SK-N-SH (cell line): Measurements from ENCODE around the gene MVB12B. TPM values are rescaled to one million over a fixed set of nuclear protein-coding genes. Genes with fewer than 3 reads are reported as not detected.

ENCODE experiments used
- CTCF ChIA-PET: fragments of 300-600, 350-600 bp; formaldehyde crosslinking; extraction: SDS; loops from one replicate; lab custom pipeline; 2021; lab: Yijun Ruan, JAX
- POLR2A ChIA-PET: fragments of 350-600 bp; sonication (Branson Sonifier 250); formaldehyde crosslinking; extraction: SDS; loops from one replicate; lab custom pipeline; 2020; ENCODE audit warnings: antibody characterized with exemption, inconsistent platforms; lab: Yijun Ruan, JAX
- DNase-seq: peaks from one replicate; pipeline ENCODE4 v3.0.0; 2012
- H2AFZ ChIP-seq: fragments of 200-600 bp; sonication (generic); 2 replicates; pipeline ENCODE4 v1.8.1; 2016; ENCODE audit warnings: antibody characterized with exemption, mild to moderate bottlenecking, low read depth
- H3F3A ChIP-seq: fragments of 200-600 bp; sonication (generic); replicated peaks from 2 replicates; pipeline ENCODE3; 2016; ENCODE audit warnings: antibody characterized with exemption, mild to moderate bottlenecking; ENCODE audit not compliant: insufficient read depth
- H3K27ac ChIP-seq, 2 experiments: fragments of 200-500 bp in 1 of 2; fragments of 200-600 bp in 1 of 2; sonication (Bioruptor generic) in 1 of 2; sonication (generic), shearing (Covaris generic) in 1 of 2; 2 replicates each; pipeline versions ENCODE4 v1.5.1 to v1.6.1; 2014 to 2016; ENCODE audit warnings: low read depth in 2 of 2, inconsistent platforms in 1 of 2, low read length in 1 of 2, mild to moderate bottlenecking in 1 of 2, mixed read lengths in 1 of 2
- H3K27me3 ChIP-seq: fragments of 200-600 bp; sonication (generic), shearing (Covaris generic); 2 replicates; pipeline ENCODE4 v1.6.1; 2016; ENCODE audit warnings: mixed run types; ENCODE audit not compliant: insufficient read depth
- H3K36me3 ChIP-seq, 2 experiments: fragments of 200-500 bp in 1 of 2; fragments of 200-600 bp in 1 of 2; sonication (Bioruptor generic) in 1 of 2; sonication (generic) in 1 of 2; replicated peaks in 1 of 2; 2 replicates each; pipeline versions ENCODE3 to v1.5.1; 2014 to 2016; ENCODE audit warnings: low read length in 1 of 2, mild to moderate bottlenecking in 1 of 2; ENCODE audit not compliant: insufficient read depth in 2 of 2, control insufficient read depth in 1 of 2
- H3K4me1 ChIP-seq, 2 experiments: fragments of 200-500 bp in 1 of 2; fragments of 200-600 bp in 1 of 2; sonication (Bioruptor generic) in 1 of 2; sonication (generic), shearing (Covaris generic) in 1 of 2; 2 replicates each; pipeline versions ENCODE4 v1.5.1 to v1.6.1; 2014 to 2016; ENCODE audit warnings: low read depth in 1 of 2, low read length in 1 of 2, mixed run types in 1 of 2; ENCODE audit not compliant: insufficient read depth in 2 of 2, control insufficient read depth in 1 of 2
- H3K4me2 ChIP-seq: fragments of 200-600 bp; sonication (generic), shearing (Covaris generic); 2 replicates; pipeline ENCODE4 v1.6.1; 2017; ENCODE audit warnings: mixed run types
- H3K4me3 ChIP-seq, 2 experiments: fragments of 200-500 bp in 1 of 2; fragments of 200-600 bp in 1 of 2; sonication (Bioruptor generic) in 1 of 2; sonication (generic), shearing (Covaris generic) in 1 of 2; 2 replicates each; pipeline versions ENCODE4 v1.5.1 to v1.8.1; 2014 to 2016; ENCODE audit warnings: low read depth in 2 of 2, inconsistent platforms in 1 of 2, low read length in 1 of 2, mild to moderate bottlenecking in 1 of 2, mixed read lengths in 1 of 2, moderate library complexity in 1 of 2
- H3K79me2 ChIP-seq: fragments of 200-600 bp; sonication (generic); 2 replicates; pipeline ENCODE4 v1.8.1; 2017; ENCODE audit warnings: mild to moderate bottlenecking; ENCODE audit not compliant: insufficient read depth
- H3K9ac ChIP-seq: fragments of 200-600 bp; sonication (generic); 2 replicates; pipeline ENCODE4 v1.6.1; 2017; ENCODE audit warnings: mixed run types
- H3K9me2 ChIP-seq: fragments of 200-600 bp; sonication (generic); 2 replicates; pipeline ENCODE4 v1.6.1; 2017; ENCODE audit warnings: mixed run types
- H3K9me3 ChIP-seq: fragments of 200-600 bp; sonication (generic); 2 replicates; pipeline ENCODE4 v1.6.1; 2017; ENCODE audit warnings: mixed run types, mild to moderate bottlenecking, moderate library complexity
- H4K20me1 ChIP-seq: fragments of 200-600 bp; sonication (generic); 2 replicates; pipeline ENCODE4 v1.6.1; 2017; ENCODE audit warnings: mild to moderate bottlenecking, mixed run types; ENCODE audit not compliant: insufficient read depth
- ELF1 ChIP-seq: IDR thresholded peaks from 2 replicates; pipeline ENCODE4 v1.4.0; 2012
- MXI1 ChIP-seq: IDR thresholded peaks from 2 replicates; pipeline ENCODE4 v1.6.1; 2012; ENCODE audit warnings: mild to moderate bottlenecking, low read depth, low read length, improper control_type of control experiment
- PBX3 ChIP-seq: IDR thresholded peaks from 2 replicates; pipeline ENCODE4; 2012
- REST ChIP-seq: IDR thresholded peaks from 2 replicates; pipeline ENCODE4 v1.6.1; 2012; ENCODE audit warnings: mild to moderate bottlenecking, low read depth, low read length, moderate library complexity
- RFX5 ChIP-seq: IDR thresholded peaks from 2 replicates; pipeline ENCODE4 v1.6.1; 2012; ENCODE audit warnings: mild to moderate bottlenecking, improper control_type of control experiment, low read length
- TEAD4 ChIP-seq: IDR thresholded peaks from 2 replicates; pipeline ENCODE4 v1.4.0; 2012; ENCODE audit warnings: mild to moderate bottlenecking, borderline replicate concordance; ENCODE audit not compliant: insufficient read depth
- USF2 ChIP-seq: fragments of 150-350 bp; IDR thresholded peaks from 2 replicates; pipeline ENCODE4 v1.6.1; 2017; ENCODE audit warnings: antibody characterized with exemption, low read length, low read depth, borderline replicate concordance
- YY1 ChIP-seq: IDR thresholded peaks from 2 replicates; pipeline ENCODE4 v1.4.0; 2012; ENCODE audit warnings: low read depth, mild to moderate bottlenecking
- WGBS: methylation state at CpG from one replicate; pipeline ENCODE4 v1.1.6; 2017; ENCODE audit warnings: low lambda C conversion rate; 5-methylcytosine and 5-hydroxymethylcytosine counted together
- polyA plus RNA-seq, 3 experiments: library from polyadenylated mRNA; depleted of rRNA; stranded (reverse); fragments of >200 nt; gene quantifications; 2 replicates each; pipeline ENCODE4 v1.2.3, GENCODE V29; 2012
- TF ChIP-seq, protein P1 (sequence below): IDR thresholded peaks from 2 replicates; pipeline ENCODE4 v1.4.0; 2012; ENCODE audit warnings: low read depth
- TF ChIP-seq, protein P2 (sequence below): fragments of 200-600 bp; sonication (generic); IDR thresholded peaks from 2 replicates; pipeline ENCODE4 v1.6.1; 2017; ENCODE audit warnings: antibody characterized with exemption, mild to moderate bottlenecking, moderate library complexity

The MVB12B gene
- polyA plus RNA-seq, 1 of the 3 experiments (the other 2 are of a cell fraction) = 5.1 TPM

DNA sequence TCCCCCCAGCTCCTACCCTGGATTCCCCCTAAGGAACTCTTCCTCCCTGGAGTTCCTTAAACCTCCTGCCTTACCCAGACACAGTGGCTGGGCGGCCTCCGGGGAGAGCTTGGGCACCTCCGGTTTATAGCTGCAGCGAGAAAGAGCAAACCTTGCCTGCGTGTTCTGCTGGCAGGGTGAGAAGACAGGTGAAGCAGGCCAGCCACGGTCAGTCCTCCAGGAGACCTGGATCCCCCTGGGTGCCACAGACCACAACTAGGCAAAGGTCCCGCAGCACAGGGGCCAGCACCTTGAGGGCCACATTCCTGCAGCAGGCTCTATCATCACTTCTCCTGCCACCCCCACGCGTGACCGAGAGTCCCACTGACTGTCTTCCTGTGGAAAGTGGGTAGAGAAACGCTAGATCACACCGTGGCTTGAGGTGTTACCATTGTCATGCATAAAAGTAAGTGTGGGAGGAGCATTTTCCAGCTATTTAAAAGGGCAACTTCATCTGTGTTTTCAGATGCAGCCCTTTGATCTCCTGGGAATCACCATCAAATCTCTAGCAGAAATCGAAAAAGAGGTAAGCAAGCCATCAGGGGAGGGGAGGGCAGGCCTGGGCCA lies 156.9 kb downstream of the MVB12B start:
- Histone ChIP-seq H3K9ac (no peak overlapping the region), H3F3A (no peaks in the 10 kb centered on the region), H3K36me3 (no peaks in the 10 kb centered on the region), H3K27ac (no peak overlapping the region), H3K4me2 (no peak overlapping the region), H2AFZ (no peak overlapping the region), H3K9me2 (no peaks in the 10 kb centered on the region), H4K20me1 (no peaks in the 10 kb centered on the region), H3K79me2 (no peaks in the 10 kb centered on the region), H3K27me3 (no peaks in the 10 kb centered on the region), H3K4me1 (no peaks in the 10 kb centered on the region), H3K4me3 (no peak overlapping the region), H3K9me3 (no peaks in the 10 kb centered on the region)
- CTCF ChIA-PET = interaction anchor here (1.2 to 2.9 kb wide), 4 partner anchors 7 to 85 kb away, joined by 4 to 34 read pairs (median 8); no protein-coding TSS in a partner anchor
- POLR2A ChIA-PET = no interaction called here
- DNase-seq = no peak
- TF ChIP-seq PBX3 = no peak
- no peak for TF ChIP-seq USF2
- TF ChIP-seq MXI1 = no peak
- no peak for TF ChIP-seq YY1
- no peak for TF ChIP-seq ELF1
- TF ChIP-seq, protein P1, sequence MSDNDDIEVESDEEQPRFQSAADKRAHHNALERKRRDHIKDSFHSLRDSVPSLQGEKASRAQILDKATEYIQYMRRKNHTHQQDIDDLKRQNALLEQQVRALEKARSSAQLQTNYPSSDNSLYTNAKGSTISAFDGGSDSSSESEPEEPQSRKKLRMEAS = no peak
- TF ChIP-seq, protein P2, sequence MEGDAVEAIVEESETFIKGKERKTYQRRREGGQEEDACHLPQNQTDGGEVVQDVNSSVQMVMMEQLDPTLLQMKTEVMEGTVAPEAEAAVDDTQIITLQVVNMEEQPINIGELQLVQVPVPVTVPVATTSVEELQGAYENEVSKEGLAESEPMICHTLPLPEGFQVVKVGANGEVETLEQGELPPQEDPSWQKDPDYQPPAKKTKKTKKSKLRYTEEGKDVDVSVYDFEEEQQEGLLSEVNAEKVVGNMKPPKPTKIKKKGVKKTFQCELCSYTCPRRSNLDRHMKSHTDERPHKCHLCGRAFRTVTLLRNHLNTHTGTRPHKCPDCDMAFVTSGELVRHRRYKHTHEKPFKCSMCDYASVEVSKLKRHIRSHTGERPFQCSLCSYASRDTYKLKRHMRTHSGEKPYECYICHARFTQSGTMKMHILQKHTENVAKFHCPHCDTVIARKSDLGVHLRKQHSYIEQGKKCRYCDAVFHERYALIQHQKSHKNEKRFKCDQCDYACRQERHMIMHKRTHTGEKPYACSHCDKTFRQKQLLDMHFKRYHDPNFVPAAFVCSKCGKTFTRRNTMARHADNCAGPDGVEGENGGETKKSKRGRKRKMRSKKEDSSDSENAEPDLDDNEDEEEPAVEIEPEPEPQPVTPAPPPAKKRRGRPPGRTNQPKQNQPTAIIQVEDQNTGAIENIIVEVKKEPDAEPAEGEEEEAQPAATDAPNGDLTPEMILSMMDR = no peak
- TF ChIP-seq TEAD4 = no peak
- TF ChIP-seq RFX5 = no peak
- TF ChIP-seq REST = no peak
- WGBS = 86% methylated on average over 13 of the region's 13 CpGs
